Measurements from ENCODE around the gene CXXC5. TPM values are rescaled to one million over a fixed set of nuclear protein-coding genes. Genes with fewer than 3 reads are reported as not detected.

Gene CXXC5
- total RNA-seq, 1 experiment from 2014 or later, result 101 TPM

DNA sequence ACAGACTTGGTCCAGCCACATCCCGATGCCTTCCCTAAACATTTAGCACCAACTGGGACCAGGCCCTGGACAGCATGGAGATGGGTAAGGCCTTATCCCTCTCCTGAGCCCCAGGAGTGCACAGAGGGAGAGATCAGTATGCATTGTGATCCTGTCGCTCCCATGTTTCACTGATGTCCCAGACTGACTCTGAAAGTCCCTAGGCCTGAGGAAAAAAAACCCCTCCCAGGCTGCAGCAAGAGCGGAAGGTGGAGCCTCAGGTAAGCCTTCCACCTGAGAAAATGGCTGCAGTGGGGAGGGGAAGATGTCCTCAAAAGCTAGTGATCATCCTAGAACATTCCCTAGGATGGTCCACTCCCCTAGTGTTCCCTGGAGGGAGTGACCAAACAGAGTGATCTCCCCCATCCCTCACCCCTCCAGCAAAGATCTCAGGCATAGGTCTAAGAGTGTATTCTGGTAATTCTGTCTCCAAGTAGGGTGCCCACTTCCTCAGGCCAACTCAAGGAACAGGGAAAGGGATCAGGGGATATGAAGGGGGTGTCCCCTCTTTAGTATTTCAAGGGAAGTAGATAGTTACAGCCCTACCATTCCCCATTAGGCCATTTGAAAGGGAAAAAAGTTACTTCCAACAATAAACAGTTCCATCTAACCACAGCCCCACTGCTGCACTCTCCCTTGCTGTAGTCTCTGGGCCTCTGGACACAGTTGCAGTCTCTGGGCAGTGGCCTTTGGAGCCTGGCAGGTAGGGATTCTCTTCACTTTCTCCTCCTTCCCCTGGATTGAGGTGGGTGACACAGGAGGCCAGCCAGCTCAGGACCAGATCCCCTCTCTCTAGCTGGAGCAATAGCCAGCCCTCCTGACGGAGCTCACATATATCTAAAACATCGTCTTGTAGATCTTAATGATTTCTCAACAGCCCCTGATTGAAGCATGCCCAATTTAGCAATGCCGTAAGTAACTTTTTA lies 6.8 kb upstream of the CXXC5 start:
- Histone ChIP-seq H3K27ac (no peak overlapping the region), H3K27me3 (replicated peaks) (no peaks in the 10 kb centered on the region), H3K9me3 (replicated peaks) (no peaks in the 10 kb centered on the region), H3K4me1 (replicated peaks) (peaks cover 27% of the 10 kb centered on the region), H3K4me3 (no peak overlapping the region), H3K36me3 (no peaks in the 10 kb centered on the region)
- DNase-seq (ENCODE audit: low read depth in 1 of 2, low spot score in 2 of 2), result no peak

DNA sequence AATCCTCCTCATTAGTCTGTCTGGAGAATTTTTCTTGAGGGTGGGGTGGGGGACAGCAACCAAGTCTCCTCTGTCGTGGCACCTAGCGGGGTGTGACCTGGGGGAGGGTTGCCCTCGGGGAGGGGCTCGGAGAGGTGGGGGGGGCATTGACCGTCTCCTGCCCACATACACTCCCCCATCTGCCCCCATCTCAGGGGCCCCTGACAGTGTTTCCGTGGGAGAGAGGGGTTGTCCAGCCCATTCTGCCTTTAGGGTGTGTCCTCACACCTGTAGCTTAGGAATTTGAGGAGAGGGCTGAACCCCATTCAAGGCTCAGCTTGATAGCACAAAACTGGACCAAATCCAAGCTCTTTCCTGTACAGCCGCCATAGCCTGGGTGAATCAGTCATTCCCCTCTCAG lies 5.9 kb upstream of the CXXC5 start:
- Histone ChIP-seq H3K4me1 (replicated peaks) (peaks cover 19% of the 10 kb centered on the region), H3K4me3 (no peak overlapping the region), H3K9me3 (replicated peaks) (no peaks in the 10 kb centered on the region), H3K27ac (no peak overlapping the region), H3K36me3 (no peaks in the 10 kb centered on the region), H3K27me3 (replicated peaks) (no peaks in the 10 kb centered on the region)
- no peak for DNase-seq (ENCODE audit: low read depth in 1 of 2, low spot score in 2 of 2)

DNA sequence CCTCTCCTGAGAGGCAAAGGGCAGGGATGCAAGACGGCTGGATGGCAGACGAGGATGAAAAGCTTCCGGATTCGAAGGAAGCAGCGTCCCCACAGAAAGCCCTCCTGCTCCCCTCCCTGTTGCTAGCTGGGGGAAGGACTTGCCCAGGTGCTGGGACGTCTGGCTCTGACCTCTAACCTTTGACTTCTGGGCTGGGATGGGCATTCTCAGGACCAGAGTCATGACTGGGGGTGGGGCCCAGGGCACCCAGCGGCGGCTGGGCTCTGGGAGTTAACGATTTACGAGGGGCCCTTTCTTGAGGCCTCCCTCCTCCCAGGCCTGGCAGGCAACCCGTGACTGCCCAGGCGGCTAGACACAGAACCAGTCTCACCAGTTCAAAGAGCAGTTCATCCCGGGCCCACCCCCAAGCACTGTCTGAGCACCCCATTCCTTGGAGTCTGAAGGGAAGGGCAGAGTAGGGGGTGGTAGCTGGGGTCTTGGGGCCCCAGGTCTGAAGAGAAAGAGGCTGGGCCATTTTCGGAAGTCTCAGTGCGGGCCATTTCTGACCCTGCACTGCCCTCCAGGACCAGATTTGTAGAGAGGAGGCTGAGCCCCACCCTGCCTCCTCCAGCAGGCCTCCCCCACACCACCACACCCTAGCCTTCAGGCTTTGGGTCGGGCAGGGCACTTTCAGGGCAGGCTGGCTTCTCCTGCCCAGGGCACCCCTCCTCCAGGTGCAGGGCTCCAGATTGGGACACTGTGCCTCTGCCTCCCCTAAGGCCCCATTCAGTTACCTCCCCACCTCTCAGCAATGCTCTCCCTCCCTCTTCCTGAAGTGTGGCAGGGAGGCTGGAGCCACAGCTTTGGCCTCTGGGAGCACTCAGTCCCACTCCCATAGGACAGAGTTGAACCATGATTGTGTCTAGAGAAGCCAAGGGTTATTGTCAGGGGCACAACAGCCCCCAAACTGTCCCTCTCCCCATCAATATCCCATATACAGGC lies 5.0 kb upstream of the CXXC5 start:
- peaks cover 16% of the 10 kb centered on the region for H3K4me1 ChIP-seq (replicated peaks)
- peaks cover under 1% of the 10 kb centered on the region for H3K36me3 ChIP-seq
- H3K27ac ChIP-seq, result no peak overlapping the region
- no peak overlapping the region for H3K4me3 ChIP-seq
- DNase-seq (ENCODE audit: low read depth in 1 of 2, low spot score in 2 of 2), result peak in 1 of 2 experiments; percentile 50
- H3K9me3 ChIP-seq (replicated peaks), result no peaks in the 10 kb centered on the region
- no peaks in the 10 kb centered on the region for H3K27me3 ChIP-seq (replicated peaks)

DNA sequence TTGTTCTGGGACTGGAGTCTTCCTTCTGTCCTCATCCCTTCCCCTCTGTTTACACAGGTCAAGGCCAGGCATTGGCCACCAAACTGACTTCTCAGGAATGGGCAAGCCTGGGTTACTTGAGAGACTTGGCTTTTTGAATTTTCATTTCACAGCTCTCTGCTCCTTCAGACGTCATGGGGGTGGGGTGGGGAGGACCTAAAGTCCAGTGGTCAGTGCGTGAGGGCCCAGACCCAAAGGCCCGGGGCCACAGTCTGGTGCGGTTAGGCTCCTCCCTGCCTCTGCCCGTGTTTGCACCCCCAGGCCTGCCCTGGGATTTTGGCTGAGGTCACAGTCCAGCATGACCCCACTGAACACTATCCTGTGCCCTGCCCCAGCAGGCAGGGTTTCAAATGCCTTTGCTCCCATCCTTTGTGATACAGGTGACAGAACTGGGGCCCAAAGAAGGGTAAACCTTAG lies 4.1 kb upstream of the CXXC5 start:
- no peak overlapping the region for H3K4me3 ChIP-seq
- no peaks in the 10 kb centered on the region for H3K27me3 ChIP-seq (replicated peaks)
- peaks cover 9% of the 10 kb centered on the region for H3K4me1 ChIP-seq (replicated peaks)
- no peak overlapping the region for H3K27ac ChIP-seq
- no peaks in the 10 kb centered on the region for H3K9me3 ChIP-seq (replicated peaks)
- DNase-seq (ENCODE audit: low read depth in 1 of 2, low spot score in 2 of 2), result no peak
- H3K36me3 ChIP-seq, result peaks cover 6% of the 10 kb centered on the region

DNA sequence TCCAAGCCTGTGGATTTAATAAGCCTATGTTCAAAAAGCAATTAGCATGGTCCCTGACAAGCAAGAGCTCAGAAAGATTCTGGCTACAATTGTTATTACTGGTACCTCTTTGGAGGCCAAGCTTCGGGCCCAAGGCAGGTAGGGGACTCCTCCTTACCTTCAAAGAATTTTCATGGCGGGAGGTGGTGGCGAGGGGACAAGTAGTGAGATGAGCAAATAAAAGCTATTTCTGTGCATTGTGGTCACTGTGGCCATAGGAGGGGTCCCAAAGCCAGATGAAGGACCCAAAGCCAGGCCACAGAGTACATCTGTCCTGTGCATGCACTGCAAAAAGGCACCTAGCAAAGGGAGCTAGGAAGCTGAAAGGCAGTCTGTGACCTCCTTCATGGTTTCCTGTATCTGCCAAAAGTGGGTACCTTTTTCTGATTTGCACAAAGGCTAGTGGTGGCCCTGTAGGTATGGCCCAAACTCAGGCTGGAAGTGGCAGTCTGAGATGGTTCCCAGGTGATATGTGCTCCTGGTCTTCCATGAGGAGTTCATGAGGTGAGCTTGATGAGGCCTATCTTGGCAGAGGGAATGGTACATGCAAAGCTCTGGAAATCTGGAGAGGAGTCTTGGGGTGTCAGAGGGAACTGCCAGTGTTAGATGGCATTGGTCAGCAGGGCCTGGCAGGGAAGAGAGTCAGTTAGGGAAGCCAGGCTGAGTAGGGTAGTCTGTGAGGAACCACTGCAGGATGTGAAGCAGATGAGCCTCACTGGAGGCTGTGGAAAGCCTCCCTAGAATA lies 3.3 kb upstream of the CXXC5 start:
- DNase-seq (ENCODE audit: low read depth in 1 of 2, low spot score in 2 of 2), result no peak
- Histone ChIP-seq H3K4me3 (no peak overlapping the region), H3K27me3 (replicated peaks) (no peaks in the 10 kb centered on the region), H3K9me3 (replicated peaks) (no peaks in the 10 kb centered on the region), H3K27ac (no peak overlapping the region), H3K36me3 (peaks cover 13% of the 10 kb centered on the region), H3K4me1 (replicated peaks) (peaks cover 11% of the 10 kb centered on the region)

DNA sequence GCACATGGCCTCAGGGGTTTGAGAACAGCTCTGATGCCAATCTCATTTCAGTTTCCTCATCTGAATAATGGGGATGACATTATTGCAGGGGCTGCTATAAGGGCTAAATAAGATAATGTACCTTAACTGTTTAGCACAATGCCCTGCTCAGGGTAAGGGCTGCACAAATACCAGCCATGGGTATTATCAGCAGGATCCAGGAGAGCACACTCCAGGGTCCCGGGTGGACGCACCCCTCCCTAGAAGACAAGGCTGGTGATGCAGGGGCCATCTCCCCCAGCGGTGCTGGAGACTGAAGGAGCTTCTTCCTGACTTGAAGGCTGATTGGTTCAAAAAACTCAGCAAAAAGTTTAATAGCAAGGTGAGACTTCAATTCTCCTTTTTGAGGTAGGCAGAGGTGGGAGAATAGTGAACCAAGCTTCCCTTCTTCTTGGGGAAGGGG lies 2.7 kb upstream of the CXXC5 start:
- H3K27ac ChIP-seq, result no peak overlapping the region
- H3K27me3 ChIP-seq (replicated peaks), result no peaks in the 10 kb centered on the region
- peaks cover 18% of the 10 kb centered on the region for H3K36me3 ChIP-seq

GRCh38 chr5:139646111-139646510 lies 2.0 kb upstream of the CXXC5 start:
- no peak for DNase-seq (ENCODE audit: low read depth in 1 of 2, low spot score in 2 of 2)
- H3K27me3 ChIP-seq (replicated peaks), result no peaks in the 10 kb centered on the region
- peaks cover 22% of the 10 kb centered on the region for H3K4me1 ChIP-seq (replicated peaks)
- no peak overlapping the region for H3K27ac ChIP-seq
- peaks cover 18% of the 10 kb centered on the region for H3K36me3 ChIP-seq
- no peaks in the 10 kb centered on the region for H3K9me3 ChIP-seq (replicated peaks)
- H3K4me3 ChIP-seq, result no peak overlapping the region

More for the DNA sequence above, 2.7 kb upstream of the CXXC5 start:
- Histone ChIP-seq H3K9me3 (replicated peaks) (no peaks in the 10 kb centered on the region), H3K4me3 (no peak overlapping the region), H3K4me1 (replicated peaks) (peaks cover 15% of the 10 kb centered on the region)
- DNase-seq (ENCODE audit: low read depth in 1 of 2, low spot score in 2 of 2), result no peak

- H3K27me3 ChIP-seq (replicated peaks), result no peaks in the 10 kb centered on the region
- H3K9me3 ChIP-seq (replicated peaks), result no peaks in the 10 kb centered on the region
- peaks cover 18% of the 10 kb centered on the region for H3K36me3 ChIP-seq
- no peak overlapping the region for H3K4me3 ChIP-seq
- H3K4me1 ChIP-seq (replicated peaks), result peaks cover 31% of the 10 kb centered on the region
- DNase-seq (ENCODE audit: low read depth in 1 of 2, low spot score in 2 of 2), result no peak
- no peak overlapping the region for H3K27ac ChIP-seq
These were observed 1.1 kb upstream of the CXXC5 start for GRCh38 chr5:139646912-139647505.

DNA sequence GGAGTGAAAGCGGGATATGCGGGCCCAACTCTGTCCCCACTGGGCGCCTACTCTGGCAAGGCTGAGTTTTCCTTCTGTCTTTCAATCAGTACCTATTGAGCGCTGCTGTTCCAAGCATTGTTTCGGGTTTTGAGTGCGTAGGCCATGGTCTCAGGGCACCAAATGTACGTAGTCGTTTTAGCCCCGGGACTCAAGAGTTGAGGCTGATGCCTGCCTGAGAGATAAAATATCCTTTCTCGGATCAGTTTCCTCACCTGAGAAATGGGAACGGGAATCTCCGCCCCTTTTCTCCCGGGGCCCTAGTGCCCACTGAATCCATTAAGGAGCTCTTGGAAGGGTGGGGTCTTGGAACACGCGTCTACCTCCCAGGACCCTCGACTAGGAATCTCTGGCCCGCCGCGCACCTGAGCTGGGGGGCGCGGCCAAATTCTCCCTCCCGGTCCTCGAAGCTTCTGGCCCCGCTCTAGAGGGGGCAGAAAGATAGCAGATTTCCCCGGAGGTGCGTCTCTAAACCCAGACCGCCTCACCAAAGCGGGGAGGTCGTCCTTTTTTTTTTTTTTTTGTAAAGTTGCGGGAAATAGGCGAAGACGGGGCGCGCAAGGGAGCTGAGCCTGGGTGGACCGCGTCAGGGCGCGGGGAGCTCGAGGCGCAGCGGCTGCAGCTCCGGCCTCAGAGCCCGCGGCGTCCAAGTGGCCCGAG lies 494 bp upstream of the CXXC5 start:
- no peaks in the 10 kb centered on the region for H3K27me3 ChIP-seq (replicated peaks)
- no peak overlapping the region for H3K27ac ChIP-seq
- peaks cover 37% of the 10 kb centered on the region for H3K4me1 ChIP-seq (replicated peaks)
- H3K9me3 ChIP-seq (replicated peaks), result no peaks in the 10 kb centered on the region
- H3K36me3 ChIP-seq, result peaks cover 18% of the 10 kb centered on the region
- H3K4me3 ChIP-seq, result peak overlapping the region; percentile 95
- peak in 1 of 2 experiments; percentile 56 for DNase-seq (ENCODE audit: low read depth in 1 of 2, low spot score in 2 of 2)

GRCh38 chr5:139649082-139649991 lies 1.2 kb downstream of the CXXC5 start:
- no peaks in the 10 kb centered on the region for H3K27me3 ChIP-seq (replicated peaks)
- peaks cover 54% of the 10 kb centered on the region for H3K4me1 ChIP-seq (replicated peaks)
- peak in 1 of 2 experiments; percentile 71 for DNase-seq (ENCODE audit: low read depth in 1 of 2, low spot score in 2 of 2)
- peak overlapping the region; percentile 95 for H3K4me3 ChIP-seq
- no peaks in the 10 kb centered on the region for H3K9me3 ChIP-seq (replicated peaks)
- H3K27ac ChIP-seq, result 0 out of 2 replicates have a peak overlapping the region, but pooled peaks have one; percentile 4
- H3K36me3 ChIP-seq, result peaks cover 26% of the 10 kb centered on the region

GRCh38 chr5:139650031-139650688 lies 2.0 kb downstream of the CXXC5 start:
- peaks cover 26% of the 10 kb centered on the region for H3K36me3 ChIP-seq
- peak in 1 of 2 experiments; percentile 47 for DNase-seq (ENCODE audit: low read depth in 1 of 2, low spot score in 2 of 2)
- H3K27me3 ChIP-seq (replicated peaks), result no peaks in the 10 kb centered on the region
- H3K4me3 ChIP-seq, result peak overlapping the region; percentile 95
- peak overlapping the region; percentile 23; the same call in 1 of the 2 replicates for H3K27ac ChIP-seq
- H3K4me1 ChIP-seq (replicated peaks), result peaks cover 62% of the 10 kb centered on the region
- no peaks in the 10 kb centered on the region for H3K9me3 ChIP-seq (replicated peaks)
